Left cardiac atrium (tissue), 4 donors: ENCODE measurements around the gene ADGRV1. TPM values are rescaled to one million over a fixed set of nuclear protein-coding genes. Genes with fewer than 3 reads are reported as not detected.
A peak's percentile ranks its signal among the peaks of the same experiment; 100 is the strongest.

Experiments used
- ATAC-seq, 2 donors: fragments of 200-7000 bp; cut with Tn5 transposase; one replicate each; pipeline ENCODE4 v1.9.1; 2020; ENCODE audit warnings: mild to moderate bottlenecking in 2 of 2, moderate library complexity in 2 of 2
- DNase-seq: peaks from one replicate; pipeline ENCODE4 v3.0.0-alpha.2; 2020
- intact Hi-C, 2 donors: fragments of 100-400 bp; cut with DNase I; formaldehyde crosslinking; loops; one replicate each; pipeline versions ENCODE4 v1.14.1 to v1.15.1; 2022 to 2023
- total RNA-seq, 2 donors: library from RNA; stranded (reverse); fragmentation: NEBNext Ultra II Directional; extraction: Animal tissue kit (Norgen Biotek cat#: 25700); gene quantifications; one replicate each; pipeline ENCODE4 v1.2.1, GENCODE V29; 2021
- donor health status: DM: no; HTN: yes; CAD: no.
- donor health status: DM: no; HTN: yes; CAD: no; lungs with severe emphysema.
- donor health status: DM: yes; HTN: yes; CAD: no.
- donor health status: Dilated cardiomyopathy.

ADGRV1 gene
- total RNA-seq, 2 donors from 2014 or later, result 0.32 to 0.60 TPM

DNA sequence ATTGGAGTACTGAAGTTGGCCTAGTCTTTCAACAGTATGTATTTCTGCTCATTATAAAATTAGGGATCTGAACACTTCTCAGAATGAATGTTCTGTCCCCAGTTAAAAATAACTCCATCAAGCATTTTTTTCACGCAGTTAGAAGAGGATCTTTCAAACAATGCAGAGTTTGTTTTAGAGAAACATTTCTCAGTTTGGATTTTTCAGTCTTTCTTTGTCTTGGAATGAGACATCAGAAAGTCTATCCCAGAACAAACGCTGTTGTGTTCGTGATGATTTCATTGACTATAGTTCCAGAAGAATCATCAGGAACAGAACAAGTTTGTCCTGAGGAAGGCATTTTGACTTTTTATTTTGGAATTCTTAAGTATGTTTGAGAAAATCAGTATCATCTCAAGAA is 605.8 kb downstream of the ADGRV1 start:
- intact Hi-C loops, result no loop called here
- ATAC-seq (no peak), DNase-seq (no peak)

DNA sequence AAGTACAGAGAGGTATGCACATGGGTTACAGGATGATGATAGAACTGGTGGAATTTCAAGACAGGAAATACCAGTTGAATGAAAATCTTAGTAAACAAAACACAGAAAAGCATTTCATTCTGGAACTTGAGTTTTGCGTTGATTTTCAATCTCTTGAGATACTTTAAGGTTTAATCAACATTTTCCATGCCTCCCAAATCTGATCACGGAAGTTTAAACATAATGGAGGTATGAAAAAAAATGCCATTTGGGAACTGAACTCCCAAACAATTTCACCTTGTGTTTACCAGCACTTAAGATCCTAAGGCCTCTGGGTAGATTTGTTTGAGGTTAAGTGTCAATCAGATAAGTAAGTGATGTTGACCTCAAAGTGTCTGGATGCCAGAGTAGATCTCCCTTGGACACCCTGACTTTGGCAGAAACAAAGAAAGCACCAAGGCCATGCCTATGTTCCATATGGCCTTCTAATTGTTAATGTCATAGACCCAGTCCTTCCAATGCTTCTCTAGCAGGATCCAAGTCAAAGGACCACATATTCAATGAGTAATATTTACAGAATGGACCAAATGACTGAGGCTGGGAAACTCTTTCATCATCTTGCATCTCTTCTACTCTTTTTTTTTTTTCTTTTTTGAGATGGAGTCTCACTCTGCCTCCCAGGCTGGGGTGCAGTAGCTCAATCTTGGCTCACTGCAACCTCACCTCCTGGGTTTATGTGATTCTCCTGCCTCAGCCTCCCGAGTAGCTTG is 607.6 kb downstream of the ADGRV1 start:
- ATAC-seq (no peak), DNase-seq (no peak)
- intact Hi-C loops, result no loop called here

- ATAC-seq, result no peak
- no peak for DNase-seq
- intact Hi-C loops, result no loop called here
Observed at GRCh38 chr5:91168859-91169258, 610.3 kb downstream of the ADGRV1 start.

GRCh38 chr5:91170266-91170665 is 611.7 kb downstream of the ADGRV1 start:
- intact Hi-C loops, result no loop called here
- no peak for DNase-seq
- ATAC-seq, result no peak

DNA sequence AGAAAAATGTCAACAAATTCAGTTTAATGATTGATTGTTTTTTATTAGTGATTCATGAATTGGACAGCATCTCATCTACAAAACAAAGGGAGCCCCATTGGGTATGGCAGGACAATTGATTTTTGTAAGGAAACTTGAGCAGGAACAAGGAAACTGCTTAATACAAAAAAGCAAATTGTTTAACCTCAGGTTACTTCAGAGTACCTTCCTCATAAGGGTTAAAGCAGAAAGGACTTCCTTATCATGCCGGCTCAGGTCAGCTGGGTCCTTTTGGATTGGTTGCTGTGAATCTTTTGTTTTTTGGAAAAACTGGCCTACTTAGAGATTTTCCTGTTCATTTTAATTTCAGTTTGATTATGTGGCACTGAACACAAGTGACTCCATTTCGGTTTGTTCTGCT is 612.7 kb downstream of the ADGRV1 start:
- no peak for DNase-seq
- intact Hi-C loops, result no loop called here
- no peak for ATAC-seq

DNA sequence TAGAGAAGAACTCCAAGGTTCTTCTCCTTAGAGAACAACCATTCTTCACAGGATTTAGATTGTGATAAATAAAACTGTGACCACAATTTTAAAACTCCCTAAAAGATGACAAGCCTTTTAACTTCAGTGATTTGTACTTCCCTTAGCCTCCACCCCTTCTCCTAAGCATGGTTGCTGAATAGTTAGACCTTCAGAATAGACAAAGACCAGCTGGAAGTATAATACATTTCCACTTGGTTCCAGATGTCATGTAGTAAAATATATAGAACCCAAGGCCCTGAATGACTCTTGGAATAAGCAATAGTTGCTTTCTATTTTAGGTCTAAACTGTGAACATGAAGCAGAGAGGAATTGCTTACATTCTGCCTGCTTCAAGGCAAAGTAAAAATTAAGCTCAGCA is 615.8 kb downstream of the ADGRV1 start:
- DNase-seq, result no peak
- ATAC-seq, result no peak
- intact Hi-C loops, result no loop called here

GRCh38 chr5:91175708-91176107 is 617.1 kb downstream of the ADGRV1 start:
- ATAC-seq, result no peak
- intact Hi-C loops, result no loop called here
- DNase-seq, result no peak

- ATAC-seq (peak; percentile 48 to 53), DNase-seq (no peak)
- intact Hi-C loops, result no loop called here
Observed at GRCh38 chr5:91176288-91177016, 617.9 kb downstream of the ADGRV1 start.

DNA sequence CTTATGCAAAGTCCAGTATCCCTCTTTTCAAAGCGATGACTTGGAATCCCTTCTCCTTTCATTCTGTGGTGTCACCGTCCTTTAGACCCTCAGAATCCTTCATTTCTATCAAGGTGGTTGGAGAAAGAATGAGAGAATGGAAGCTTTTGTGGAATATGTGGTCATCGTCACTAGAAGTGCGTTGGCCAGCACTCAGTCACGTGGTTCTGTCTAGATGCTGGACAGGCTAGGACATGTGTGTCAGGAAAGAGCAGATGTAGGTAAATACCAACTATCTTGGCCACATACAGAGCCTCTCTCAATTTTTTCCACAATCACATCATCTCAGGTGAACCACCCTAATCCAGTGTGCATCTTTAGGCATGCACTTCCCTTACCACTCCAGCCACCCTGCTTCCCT is 618.5 kb downstream of the ADGRV1 start:
- intact Hi-C loops, result no loop called here
- no peak for ATAC-seq
- no peak for DNase-seq

DNA sequence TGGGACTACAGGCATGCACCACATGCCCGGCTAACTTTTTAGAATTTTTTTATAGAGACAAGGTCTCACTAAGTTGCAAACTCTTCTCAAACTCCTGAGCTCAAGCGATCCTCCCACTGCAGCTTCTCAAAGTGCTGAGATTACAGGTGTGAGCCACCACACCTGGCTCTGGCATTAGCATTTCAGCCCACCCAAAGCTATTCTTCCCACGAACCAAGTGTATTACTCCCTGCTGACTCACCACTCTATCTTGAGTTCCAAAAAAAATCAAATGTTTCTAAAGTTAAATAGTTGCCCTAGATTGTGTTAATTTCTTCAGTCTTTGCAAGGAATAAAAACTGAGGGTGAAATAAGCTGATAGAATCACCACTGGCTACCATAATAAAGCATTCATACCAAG is 619.0 kb downstream of the ADGRV1 start:
- intact Hi-C loops, result no loop called here
- no peak for DNase-seq
- peak in 1 of 2 donors; percentile 53 for ATAC-seq

GRCh38 chr5:91178461-91178860 is 619.9 kb downstream of the ADGRV1 start:
- peak in 1 of 2 donors; percentile 22 for ATAC-seq
- DNase-seq, result no peak
- intact Hi-C loops, result no loop called here

GRCh38 chr5:91179018-91179417 is 620.4 kb downstream of the ADGRV1 start:
- ATAC-seq, result no peak
- intact Hi-C loops, result no loop called here
- DNase-seq, result no peak

DNA sequence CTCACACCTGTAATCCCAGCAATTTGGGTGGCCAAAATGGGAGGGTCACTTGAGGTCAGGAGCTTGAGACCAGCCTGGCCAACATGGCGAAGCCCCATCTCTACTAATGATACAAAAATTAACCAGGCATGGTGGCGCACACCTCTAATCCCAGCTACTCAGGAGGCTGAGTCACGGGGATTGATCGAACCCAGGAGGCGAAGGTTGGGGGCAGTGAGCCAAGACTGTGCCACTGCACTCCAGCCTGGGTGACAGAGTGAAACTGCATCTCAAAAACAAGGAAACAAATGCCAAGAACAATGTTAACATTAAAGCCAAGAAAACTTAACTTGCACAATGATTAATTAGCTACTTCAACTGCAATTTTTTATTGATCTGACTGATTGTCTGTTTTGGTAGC is 621.9 kb downstream of the ADGRV1 start:
- intact Hi-C loops, result no loop called here
- DNase-seq, result no peak
- no peak for ATAC-seq

GRCh38 chr5:91182763-91183162 is 624.2 kb downstream of the ADGRV1 start:
- DNase-seq, result no peak
- peak; percentile 59 to 62 for ATAC-seq
- intact Hi-C loops, result no loop called here

DNA sequence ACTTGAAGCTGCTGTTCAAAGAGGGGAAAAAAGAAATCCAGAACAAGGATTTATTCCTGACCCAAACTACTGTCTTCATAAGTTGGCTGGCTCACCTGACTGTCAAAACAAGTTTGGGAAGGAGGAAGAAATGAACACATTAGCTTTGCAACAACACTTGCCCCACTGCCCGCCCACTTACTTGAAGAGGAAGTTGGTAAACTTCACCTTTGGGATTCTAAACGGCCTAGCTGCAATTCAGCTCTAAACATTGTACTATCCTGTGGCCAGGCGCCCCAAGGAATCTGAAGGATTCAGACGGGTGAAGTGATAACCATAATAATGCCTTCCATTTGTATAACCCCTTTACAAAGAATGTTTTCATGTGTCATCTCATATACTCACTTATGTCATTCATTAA is 625.1 kb downstream of the ADGRV1 start:
- ATAC-seq (no peak), DNase-seq (no peak)
- intact Hi-C loops, result no loop called here

GRCh38 chr5:91186101-91186500 is 627.5 kb downstream of the ADGRV1 start:
- DNase-seq (no peak), ATAC-seq (no peak)
- intact Hi-C loops, result no loop called here

GRCh38 chr5:91187032-91187431 is 628.4 kb downstream of the ADGRV1 start:
- intact Hi-C loops, result no loop called here
- ATAC-seq, result no peak
- no peak for DNase-seq

DNA sequence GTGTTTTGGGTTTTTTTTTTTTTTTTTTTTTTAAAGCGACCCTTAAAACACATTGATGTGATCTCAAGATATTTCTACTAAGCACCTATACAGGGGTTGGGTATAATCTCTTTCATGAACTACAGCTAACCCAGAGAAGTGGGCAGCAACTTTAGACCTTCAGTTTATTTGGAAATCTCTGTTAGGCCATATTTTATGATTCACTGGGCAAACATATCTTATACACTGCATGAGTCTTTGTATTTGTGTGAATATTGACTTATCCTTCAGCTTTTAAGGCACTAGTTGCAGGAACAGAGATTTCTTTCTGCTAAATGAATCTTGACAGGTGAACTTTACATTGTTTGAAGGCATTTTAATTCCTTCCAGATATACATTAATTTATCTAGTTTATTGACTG is 630.2 kb downstream of the ADGRV1 start:
- DNase-seq (no peak), ATAC-seq (no peak)
- intact Hi-C loops, result no loop called here

GRCh38 chr5:91189480-91190313 is 631.1 kb downstream of the ADGRV1 start:
- ATAC-seq (peak; percentile 70 to 89), DNase-seq (peak; percentile 69)
- intact Hi-C loops, result no loop called here

DNA sequence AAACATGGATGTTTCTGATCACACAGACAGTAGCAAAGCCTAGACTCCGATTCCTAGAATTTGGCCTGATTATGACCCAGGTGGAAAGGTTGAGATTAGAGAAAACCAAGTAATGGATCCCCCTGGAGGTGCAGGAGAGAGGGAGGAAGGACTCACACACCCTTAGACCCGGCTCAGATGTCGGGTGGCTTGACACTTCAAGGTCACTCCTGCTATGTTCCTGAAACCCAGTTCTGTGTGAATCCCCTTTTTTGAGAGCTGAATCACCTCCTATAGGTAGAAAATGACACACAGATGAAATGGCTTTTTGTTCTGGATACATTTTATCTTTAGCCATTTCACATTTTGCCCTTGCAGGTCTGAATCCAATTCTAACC is 631.7 kb downstream of the ADGRV1 start:
- intact Hi-C loops, result no loop called here
- peak in 1 of 2 donors; percentile 40 for ATAC-seq

More for the DNA sequence above, 631.7 kb downstream of the ADGRV1 start:
- no peak for DNase-seq
